Esophagus squamous epithelium (tissue), 4 donors: ENCODE data around the gene PRKCQ.

Source experiments
- CTCF ChIP-seq, 6 experiments: fragments of 450-650 bp in 4 of 6; fragments of 200-600 bp in 2 of 6; sonication (generic) in 2 of 6; IDR thresholded peaks; one replicate each; pipeline ENCODE4 v1.5.1; 2016 to 2019; ENCODE audit warnings: antibody characterized with exemption in 6 of 6, mild to moderate bottlenecking in 4 of 6, moderate library complexity in 4 of 6
- POLR2A ChIP-seq, 4 donors: fragments of 450-650 bp; IDR thresholded peaks; one replicate each; pipeline ENCODE4 v1.6.1; 2017; ENCODE audit warnings: antibody characterized with exemption in 4 of 4, mild to moderate bottlenecking in 4 of 4, moderate library complexity in 3 of 4

- TF ChIP-seq CTCF (IDR thresholded peaks at IDR 0.05) = no peak
- TF ChIP-seq POLR2A (IDR thresholded peaks at IDR 0.05) = no peak
Measured at GRCh38 chr10:6588082-6588481, 8.0 kb upstream of the PRKCQ start.
